Neural crest cell (in vitro differentiated cells): Measurements from ENCODE around the gene CYLD. TPM values are rescaled to one million over a fixed set of nuclear protein-coding genes. Genes with fewer than 3 reads are reported as not detected.

ENCODE experiments used
- DNase-seq: peaks from one replicate; pipeline ENCODE4 v3.0.0; 2021; ENCODE audit warnings: low read depth, mixed read lengths, low spot score
- H3K27ac Mint-ChIP-seq: one replicate; pipeline ENCODE4 v1.8.0; 2021; ENCODE audit warnings: mild to moderate bottlenecking, mixed read lengths; ENCODE audit not compliant: unreplicated experiment
- H3K27me3 Mint-ChIP-seq: 2 replicates; pipeline ENCODE4 v1.8.0; 2021; ENCODE audit warnings: low read depth, mild to moderate bottlenecking, mixed read lengths
- H3K36me3 Mint-ChIP-seq: 2 replicates; pipeline ENCODE4 v1.8.0; 2021; ENCODE audit warnings: low read depth, mild to moderate bottlenecking, mixed read lengths
- H3K4me1 Mint-ChIP-seq: 2 replicates; pipeline ENCODE4 v1.8.0; 2021; ENCODE audit warnings: mixed read lengths
- H3K4me3 Mint-ChIP-seq: one replicate; pipeline ENCODE4 v1.8.0; 2021; ENCODE audit warnings: mild to moderate bottlenecking, mixed read lengths
- H3K9me3 Mint-ChIP-seq: 2 replicates; pipeline ENCODE4 v1.8.0; 2021; ENCODE audit warnings: mixed read lengths
- CTCF ChIP-seq: fragments of 200-600 bp; sonication (generic); conservative IDR thresholded peaks from 2 replicates; pipeline ENCODE4 v1.5.0; 2021; ENCODE audit warnings: antibody characterized with exemption, mild to moderate bottlenecking
- total RNA-seq: library from RNA; stranded (reverse); gene quantifications from 2 replicates; pipeline ENCODE4 v1.2.1, GENCODE V29; 2021

The CYLD gene
- total RNA-seq, 1 donor from 2014 or later, result 10.1 TPM

- no peaks in the 10 kb centered on the region for H3K36me3 Mint-ChIP-seq
- H3K27me3 Mint-ChIP-seq, result peaks cover 30% of the 10 kb centered on the region
- H3K9me3 Mint-ChIP-seq, result no peaks in the 10 kb centered on the region
- peaks cover 17% of the 10 kb centered on the region for H3K4me1 Mint-ChIP-seq
- DNase-seq, result no peak
- no peak for TF ChIP-seq CTCF
- H3K4me3 Mint-ChIP-seq, result peak overlapping the region; percentile 86
- no peak overlapping the region for H3K27ac Mint-ChIP-seq
Observed at GRCh38 chr16:50743581-50744225, 1.8 kb downstream of the CYLD start.

- Mint-ChIP-seq H3K27me3 (peaks cover 21% of the 10 kb centered on the region), H3K36me3 (no peaks in the 10 kb centered on the region), H3K4me3 (peak overlapping the region; percentile 86), H3K27ac (no peak overlapping the region), H3K9me3 (no peaks in the 10 kb centered on the region), H3K4me1 (peaks cover 17% of the 10 kb centered on the region)
- DNase-seq, result no peak
- TF ChIP-seq CTCF, result no peak
Observed at GRCh38 chr16:50744881-50745280, 3.0 kb downstream of the CYLD start.

- Mint-ChIP-seq H3K4me3 (peak overlapping the region; percentile 47), H3K36me3 (no peaks in the 10 kb centered on the region), H3K27me3 (peaks cover 21% of the 10 kb centered on the region), H3K4me1 (peaks cover 17% of the 10 kb centered on the region), H3K9me3 (no peaks in the 10 kb centered on the region), H3K27ac (no peak overlapping the region)
- TF ChIP-seq CTCF, result no peak
- DNase-seq, result no peak
Observed at GRCh38 chr16:50745940-50746339, 4.1 kb downstream of the CYLD start.

GRCh38 chr16:50747207-50747956, 5.5 kb downstream of the CYLD start:
- peak; percentile 59 for TF ChIP-seq CTCF
- H3K9me3 Mint-ChIP-seq, result no peaks in the 10 kb centered on the region
- H3K4me1 Mint-ChIP-seq, result peaks cover 9% of the 10 kb centered on the region
- H3K4me3 Mint-ChIP-seq, result no peak overlapping the region
- H3K27me3 Mint-ChIP-seq, result peaks cover 17% of the 10 kb centered on the region
- H3K27ac Mint-ChIP-seq, result no peak overlapping the region
- H3K36me3 Mint-ChIP-seq, result no peaks in the 10 kb centered on the region
- no peak for DNase-seq

GRCh38 chr16:50751528-50751927, 9.6 kb downstream of the CYLD start:
- DNase-seq, result no peak
- Mint-ChIP-seq H3K27me3 (no peaks in the 10 kb centered on the region), H3K4me3 (no peak overlapping the region), H3K27ac (no peak overlapping the region), H3K4me1 (peaks cover 9% of the 10 kb centered on the region), H3K36me3 (peaks cover 8% of the 10 kb centered on the region), H3K9me3 (peaks cover 2% of the 10 kb centered on the region)
- no peak for TF ChIP-seq CTCF
